Keratinocyte (primary cell): ENCODE data around the gene DCTN1. TPM values are rescaled to one million over a fixed set of nuclear protein-coding genes. Genes with fewer than 3 reads are reported as not detected.

ENCODE experiments used
- DNase-seq: peaks from one replicate; pipeline ENCODE4 v3.0.0-alpha.2; 2011; ENCODE audit warnings: low read depth, missing footprints, low spot score
- FAIRE-seq: peaks from 2 replicates; lab custom pipeline; 2011; peaks lifted over from hg19 to GRCh38; lab: Jason Lieb, UNC
- H2AFZ ChIP-seq: 2 replicates; pipeline ENCODE4 v1.6.0; 2012; ENCODE audit warnings: low read length, control low read depth, inconsistent platforms; ENCODE audit not compliant: control insufficient read depth
- H3K27ac ChIP-seq: 2 replicates; pipeline ENCODE4 v1.5.1; 2011; ENCODE audit warnings: low read length; ENCODE audit not compliant: control insufficient read depth, insufficient read depth
- H3K27me3 ChIP-seq: 3 replicates; pipeline ENCODE4 v1.6.0; 2011; ENCODE audit warnings: low read length; ENCODE audit not compliant: control insufficient read depth, insufficient read depth; ENCODE audit errors: extremely low read depth
- H3K36me3 ChIP-seq, 2 experiments: 2 replicates in 1 of 2; 3 replicates in 1 of 2; pipeline ENCODE4 v1.5.1; 2011; ENCODE audit warnings: low read length in 2 of 2, mild to moderate bottlenecking in 1 of 2; ENCODE audit not compliant: control insufficient read depth in 2 of 2, insufficient read depth in 2 of 2; ENCODE audit errors: extremely low read depth in 1 of 2
- H3K4me1 ChIP-seq: 3 replicates; pipeline ENCODE4 v1.5.1; 2011; ENCODE audit warnings: low read length; ENCODE audit not compliant: control insufficient read depth, insufficient read depth; ENCODE audit errors: extremely low read depth
- H3K4me2 ChIP-seq: 3 replicates; pipeline ENCODE4 v1.6.0; 2011; ENCODE audit warnings: low read depth, low read length; ENCODE audit not compliant: control insufficient read depth, insufficient read depth; ENCODE audit errors: extremely low read depth
- H3K4me3 ChIP-seq, 3 experiments: fragments of 200-600 bp in 1 of 3; sonication (generic) in 1 of 3; 2 replicates in 2 of 3; 3 replicates in 1 of 3; pipeline ENCODE4 v1.5.1; 2011 to 2016; ENCODE audit warnings: low read length in 3 of 3, mild to moderate bottlenecking in 3 of 3, control low read depth in 2 of 3, inconsistent platforms in 1 of 3, low read depth in 1 of 3, mixed read lengths in 1 of 3, mixed run types in 1 of 3, moderate library complexity in 1 of 3; ENCODE audit not compliant: control insufficient read depth in 2 of 3, insufficient read depth in 2 of 3; ENCODE audit errors: extremely low read depth in 1 of 3
- H3K79me2 ChIP-seq: 2 replicates; pipeline ENCODE4 v1.6.0; 2012; ENCODE audit warnings: low read length; ENCODE audit not compliant: control insufficient read depth, insufficient read depth
- H3K9ac ChIP-seq: 3 replicates; pipeline ENCODE4 v1.6.0; 2011; ENCODE audit warnings: low read length; ENCODE audit not compliant: control insufficient read depth, insufficient read depth; ENCODE audit errors: extremely low read depth
- H3K9me1 ChIP-seq: 3 replicates; pipeline ENCODE4 v1.6.0; 2011; ENCODE audit warnings: low read length; ENCODE audit not compliant: control insufficient read depth, insufficient read depth; ENCODE audit errors: extremely low read depth
- H3K9me3 ChIP-seq: 2 replicates; pipeline ENCODE4 v1.5.1; 2012; ENCODE audit warnings: low read depth, low read length; ENCODE audit not compliant: control insufficient read depth
- H4K20me1 ChIP-seq: 3 replicates; pipeline ENCODE4 v1.6.0; 2011; ENCODE audit warnings: low read length; ENCODE audit not compliant: control insufficient read depth, insufficient read depth; ENCODE audit errors: extremely low read depth
- CTCF ChIP-seq, 3 experiments: IDR thresholded peaks in 1 of 3; conservative IDR thresholded peaks in 1 of 3; optimal IDR thresholded peaks in 1 of 3; 2 replicates in 2 of 3; 3 replicates in 1 of 3; pipeline versions ENCODE3 to v1.5.1; 2011; ENCODE audit warnings: low read length in 3 of 3, mild to moderate bottlenecking in 3 of 3, moderate library complexity in 2 of 3, control low read depth in 1 of 3, inconsistent platforms in 1 of 3; ENCODE audit not compliant: insufficient read depth in 2 of 3; ENCODE audit errors: extremely low read depth in 1 of 3
- EZH2 ChIP-seq: IDR thresholded peaks from one replicate; pipeline ENCODE4 v1.6.1; 2012; ENCODE audit warnings: inconsistent platforms, mild to moderate bottlenecking, low read length, moderate library complexity
- dilution Hi-C: fragments of 300-500 bp; cut with MboI; formaldehyde crosslinking; loops from one replicate; pipeline ENCODE4 v1.7.0; 2020; ENCODE audit warnings: low sequenced_read_pairs; ENCODE audit not compliant: extremely low pct_ligation_motif_present
- polyA plus RNA-seq, 5 experiments: library from polyadenylated mRNA; depleted of rRNA in 3 of 5; stranded (reverse) in 3 of 5; stranded (forward) in 1 of 5; unstranded in 1 of 5; fragments of >200 nt; gene quantifications; 1 replicate in 1 of 5; 2 replicates in 3 of 5; 3 replicates in 1 of 5; pipeline versions ENCODE4 v1.2.1 to v1.2.3, GENCODE V29; 2011 to 2012; ENCODE audit warnings: missing spikeins in 2 of 5, low read depth in 1 of 5, low replicate concordance in 1 of 5

DCTN1 gene
- polyA plus RNA-seq, 1 donor (not counting 4 experiments of a cell fraction or from before 2014, with no cell fraction given): 110 TPM

GRCh38 chr2:74417197-74417596, 37.1 kb upstream of the DCTN1 start:
- peaks cover 20% of the 10 kb centered on the region for H3K4me1 ChIP-seq
- no peaks in the 10 kb centered on the region for H3K9me1 ChIP-seq
- H3K79me2 ChIP-seq: no peaks in the 10 kb centered on the region
- no peaks in the 10 kb centered on the region for H4K20me1 ChIP-seq
- DNase-seq: no peak
- no peak for TF ChIP-seq EZH2
- dilution Hi-C loops: no loop called here
- no peak overlapping the region for H2AFZ ChIP-seq
- peaks cover 3% of the 10 kb centered on the region for H3K27me3 ChIP-seq
- H3K4me2 ChIP-seq: no peak overlapping the region
- no peak overlapping the region for H3K4me3 ChIP-seq
- H3K27ac ChIP-seq: no peak overlapping the region
- H3K9ac ChIP-seq: no peak overlapping the region
- no peaks in the 10 kb centered on the region for H3K36me3 ChIP-seq
- no peaks in the 10 kb centered on the region for H3K9me3 ChIP-seq
- FAIRE-seq: no peak

- no peaks in the 10 kb centered on the region for H3K79me2 ChIP-seq
- peaks cover 18% of the 10 kb centered on the region for H3K4me1 ChIP-seq
- no peak for TF ChIP-seq CTCF (optimal IDR thresholded peaks at IDR 0.05 in 1 of 3, IDR thresholded peaks at IDR 0.05 in 1 of 3, conservative IDR thresholded peaks at IDR 0.05 in 1 of 3; ENCODE audit: extremely low read depth in 1 of 3, insufficient read depth in 2 of 3, low read length in 3 of 3)
- TF ChIP-seq EZH2: no peak
- dilution Hi-C loops: no loop called here
- no peaks in the 10 kb centered on the region for H3K36me3 ChIP-seq
- no peaks in the 10 kb centered on the region for H3K9me3 ChIP-seq
- H3K27me3 ChIP-seq: peaks cover 3% of the 10 kb centered on the region
- no peak overlapping the region for H3K27ac ChIP-seq
- DNase-seq (no peak), FAIRE-seq (no peak)
- H2AFZ ChIP-seq: no peak overlapping the region
- H3K4me2 ChIP-seq: no peak overlapping the region
- H3K4me3 ChIP-seq: no peak overlapping the region
- H3K9me1 ChIP-seq: no peaks in the 10 kb centered on the region
- no peak overlapping the region for H3K9ac ChIP-seq
- H4K20me1 ChIP-seq: no peaks in the 10 kb centered on the region
Observed at GRCh38 chr2:74416778-74417177, 36.7 kb upstream of the DCTN1 start.

- H3K79me2 ChIP-seq: no peaks in the 10 kb centered on the region
- H3K4me1 ChIP-seq: peaks cover 12% of the 10 kb centered on the region
- DNase-seq (no peak), FAIRE-seq (no peak)
- H3K27ac ChIP-seq: no peak overlapping the region
- no peaks in the 10 kb centered on the region for H4K20me1 ChIP-seq
- H3K9me3 ChIP-seq: no peaks in the 10 kb centered on the region
- H2AFZ ChIP-seq: no peak overlapping the region
- no peaks in the 10 kb centered on the region for H3K9me1 ChIP-seq
- no peak overlapping the region for H3K9ac ChIP-seq
- TF ChIP-seq CTCF (optimal IDR thresholded peaks at IDR 0.05 in 1 of 3, IDR thresholded peaks at IDR 0.05 in 1 of 3, conservative IDR thresholded peaks at IDR 0.05 in 1 of 3; ENCODE audit: extremely low read depth in 1 of 3, insufficient read depth in 2 of 3, low read length in 3 of 3): no peak
- TF ChIP-seq EZH2: no peak
- dilution Hi-C loops: no loop called here
- no peaks in the 10 kb centered on the region for H3K36me3 ChIP-seq
- H3K4me3 ChIP-seq: no peak overlapping the region
- peaks cover 3% of the 10 kb centered on the region for H3K27me3 ChIP-seq
- H3K4me2 ChIP-seq: no peak overlapping the region
Observed at GRCh38 chr2:74415762-74416395, 35.8 kb upstream of the DCTN1 start.
